GM21825 (cell line): ENCODE measurements around the gene TMEM135.

Experiments
- ATAC-seq: cut with Tn5 transposase; IDR thresholded peaks from one replicate; pipeline ENCODE4 v1.9.1; 2021; ENCODE audit warnings: mild to moderate bottlenecking, moderate library complexity; ENCODE audit not compliant: unreplicated experiment

The TMEM135 gene

GRCh38 chr11:87298155-87298554, 260.4 kb downstream of the TMEM135 start:
- ATAC-seq = no peak

GRCh38 chr11:87299041-87299481, 261.3 kb downstream of the TMEM135 start:
- no peak for ATAC-seq

- peak; percentile 52 for ATAC-seq
These were observed 263.1 kb downstream of the TMEM135 start for GRCh38 chr11:87300640-87301380.

- no peak for ATAC-seq
These were observed 264.2 kb downstream of the TMEM135 start for GRCh38 chr11:87301785-87302540.

- no peak for ATAC-seq
These were observed 266.7 kb downstream of the TMEM135 start for GRCh38 chr11:87304412-87304811.

GRCh38 chr11:87306262-87306851, 268.6 kb downstream of the TMEM135 start:
- no peak for ATAC-seq

- no peak for ATAC-seq
These were observed 269.4 kb downstream of the TMEM135 start for GRCh38 chr11:87307101-87307500.

GRCh38 chr11:87315229-87315628, 277.5 kb downstream of the TMEM135 start:
- no peak for ATAC-seq

- ATAC-seq = no peak
These were observed 278.8 kb downstream of the TMEM135 start for GRCh38 chr11:87316491-87316890.

GRCh38 chr11:87317441-87317840, 279.7 kb downstream of the TMEM135 start:
- ATAC-seq = no peak

- no peak for ATAC-seq
These were observed 282.4 kb downstream of the TMEM135 start for GRCh38 chr11:87320123-87320522.

GRCh38 chr11:87322568-87322967, 284.8 kb downstream of the TMEM135 start:
- ATAC-seq = no peak

GRCh38 chr11:87323899-87324298, 286.2 kb downstream of the TMEM135 start:
- no peak for ATAC-seq

- peak; percentile 86 for ATAC-seq
These were observed 287.2 kb downstream of the TMEM135 start for GRCh38 chr11:87324817-87325489.

GRCh38 chr11:87325490-87325872, 287.7 kb downstream of the TMEM135 start:
- no peak for ATAC-seq

GRCh38 chr11:87326594-87326993, 288.9 kb downstream of the TMEM135 start:
- ATAC-seq = no peak

GRCh38 chr11:87329172-87329571, 291.4 kb downstream of the TMEM135 start:
- no peak for ATAC-seq

GRCh38 chr11:87330187-87330601, 292.5 kb downstream of the TMEM135 start:
- no peak for ATAC-seq

- no peak for ATAC-seq
These were observed 293.5 kb downstream of the TMEM135 start for GRCh38 chr11:87331273-87331672.

- ATAC-seq = no peak
These were observed 300.4 kb downstream of the TMEM135 start for GRCh38 chr11:87338046-87338639.

- no peak for ATAC-seq
These were observed 301.7 kb downstream of the TMEM135 start for GRCh38 chr11:87339416-87339815.
